HG03354 (cell line): ENCODE data around the gene RNF166.

Experiments
- ATAC-seq: cut with Tn5 transposase; IDR thresholded peaks from one replicate; pipeline ENCODE4 v1.9.1; 2021; ENCODE audit warnings: mild to moderate bottlenecking; ENCODE audit not compliant: unreplicated experiment, poor library complexity, severe bottlenecking

The RNF166 gene

DNA sequence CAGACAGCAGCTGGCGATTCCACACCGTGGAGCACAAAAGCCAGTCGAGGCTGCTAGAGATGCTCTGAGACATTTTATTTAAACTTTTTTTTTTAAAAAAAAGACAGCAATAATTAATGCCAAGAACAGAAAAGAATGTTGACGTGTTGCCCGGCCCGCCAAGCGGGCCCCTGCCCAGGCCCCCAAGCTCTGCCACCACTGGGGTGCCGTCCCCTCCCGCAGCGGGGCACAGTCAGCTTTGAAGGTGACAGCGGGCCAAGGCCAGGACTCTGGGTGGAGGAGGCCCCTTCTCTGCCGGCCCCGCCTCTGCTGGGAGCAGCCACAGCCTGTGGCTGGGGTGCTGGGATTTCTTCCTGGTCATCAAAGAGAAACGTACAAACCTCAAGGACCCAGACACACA lies 9.8 kb downstream of the RNF166 start:
- no peak for ATAC-seq

DNA sequence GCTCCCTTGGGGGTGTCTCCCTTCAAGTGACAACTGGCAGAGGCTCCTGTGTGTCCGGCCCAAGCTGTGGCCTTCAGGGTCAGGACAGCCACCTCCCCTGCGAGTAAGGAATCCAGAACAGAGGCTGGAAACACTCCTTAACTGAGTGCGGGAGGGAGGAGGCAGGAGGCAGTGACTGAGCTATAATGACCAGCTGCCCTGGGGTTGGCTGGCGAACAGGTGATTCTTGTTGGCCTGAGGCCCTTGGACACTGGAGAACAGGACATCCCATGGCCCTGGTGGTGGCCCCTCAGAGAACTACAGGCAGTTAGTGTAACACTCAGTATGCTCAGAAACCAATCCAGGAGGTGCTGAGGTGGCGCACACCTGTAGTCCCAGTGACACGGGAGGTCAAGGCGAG lies 10.5 kb downstream of the RNF166 start:
- no peak for ATAC-seq

DNA sequence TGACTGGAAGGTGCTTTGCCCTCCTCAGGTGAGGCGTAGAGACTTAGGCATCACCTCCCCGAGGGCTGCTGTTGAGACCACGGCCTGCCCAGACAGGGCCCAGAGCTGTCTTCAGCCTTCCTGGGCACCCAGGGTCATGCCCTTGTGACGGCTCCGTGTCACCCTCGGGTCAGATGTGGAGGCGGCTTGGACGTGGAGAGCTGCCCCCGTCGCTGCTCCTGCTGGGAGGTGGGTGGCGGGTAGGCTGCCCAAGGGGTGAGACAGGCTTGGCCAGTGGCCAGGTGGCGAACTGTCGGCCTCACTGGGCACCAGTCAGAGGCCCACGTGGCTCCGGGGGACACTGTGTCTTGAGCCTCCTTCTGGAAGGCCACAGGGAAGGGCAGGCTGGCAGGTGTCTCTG lies 11.0 kb downstream of the RNF166 start:
- ATAC-seq = no peak

DNA sequence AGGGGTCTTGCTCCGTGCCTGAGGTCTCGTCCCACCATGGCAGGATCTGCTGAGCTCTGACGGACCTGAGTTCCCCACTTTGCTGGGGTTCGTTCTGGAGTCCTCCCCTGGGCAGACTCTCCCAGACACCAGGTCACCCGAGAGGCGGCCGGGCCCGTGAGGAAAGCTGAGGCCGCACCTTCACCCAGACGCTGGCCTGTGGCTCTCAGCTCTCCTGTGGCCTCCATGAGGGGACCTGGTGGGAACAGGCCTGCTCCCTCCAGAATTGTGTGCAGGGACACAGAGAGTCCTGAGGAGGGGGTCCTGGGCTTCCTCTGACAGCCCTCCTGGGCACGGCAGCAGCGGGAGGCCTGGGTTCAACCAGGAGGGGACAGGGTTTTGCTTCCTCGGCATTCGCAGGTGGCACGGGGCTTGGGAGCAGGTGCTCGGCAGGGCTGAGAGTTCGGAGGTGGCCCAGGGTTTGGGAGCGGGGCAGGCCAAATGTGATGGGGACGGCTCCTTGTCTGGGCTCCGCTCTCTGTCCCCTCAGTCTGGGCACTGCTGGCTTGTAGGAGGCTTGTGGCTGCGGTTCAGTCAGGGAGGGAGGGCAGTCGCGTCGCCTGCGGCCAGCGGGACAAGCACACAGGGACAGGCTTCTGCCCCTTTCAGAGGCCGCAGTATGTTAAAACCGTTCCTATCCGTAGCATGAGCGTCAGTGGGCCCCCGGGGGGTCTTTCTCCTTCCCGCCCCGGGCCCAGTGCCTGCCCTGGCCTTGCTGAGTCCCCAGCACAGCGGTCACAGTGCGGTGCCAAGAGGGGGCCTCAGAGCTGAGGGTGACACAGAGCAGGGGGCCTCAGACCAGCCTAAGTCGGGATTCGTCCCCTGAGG lies 11.8 kb downstream of the RNF166 start:
- no peak for ATAC-seq

DNA sequence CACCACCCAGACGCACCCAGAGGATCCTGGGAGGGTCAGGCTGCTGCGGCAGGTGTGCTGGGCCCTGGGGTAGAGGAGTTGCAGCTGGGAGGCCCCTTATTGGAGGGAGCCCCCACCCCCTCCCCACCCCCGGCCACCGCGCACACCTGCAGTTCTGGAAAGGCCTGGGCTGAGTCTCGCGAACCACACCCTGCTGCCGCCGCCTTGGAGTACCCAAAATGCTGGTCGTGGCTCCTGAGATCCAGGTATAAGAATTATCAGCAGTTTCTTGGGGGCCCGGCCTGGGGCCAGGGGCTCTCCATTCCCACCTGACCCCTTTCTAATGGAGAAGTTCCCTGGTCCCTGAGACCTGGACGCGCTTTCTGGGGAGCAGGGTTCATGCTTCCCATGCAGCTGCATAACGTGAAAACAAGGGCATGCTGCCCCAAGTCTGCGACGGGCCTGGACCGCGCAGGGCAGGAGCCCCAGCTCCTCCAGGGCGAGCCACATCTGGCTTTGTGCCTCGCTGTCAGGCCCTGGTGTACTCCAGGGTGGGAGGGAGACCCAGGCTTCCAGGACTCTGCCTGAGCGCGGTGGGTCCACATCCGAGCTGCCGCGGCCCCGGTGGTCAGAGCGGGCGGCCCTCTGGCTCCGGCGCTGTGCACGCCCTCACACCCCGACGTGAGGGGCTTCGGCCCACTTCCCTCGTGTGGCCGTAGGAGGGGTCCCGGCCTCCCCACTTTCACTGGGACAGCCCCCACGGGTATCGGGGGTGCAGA lies 12.6 kb downstream of the RNF166 start:
- ATAC-seq = no peak

DNA sequence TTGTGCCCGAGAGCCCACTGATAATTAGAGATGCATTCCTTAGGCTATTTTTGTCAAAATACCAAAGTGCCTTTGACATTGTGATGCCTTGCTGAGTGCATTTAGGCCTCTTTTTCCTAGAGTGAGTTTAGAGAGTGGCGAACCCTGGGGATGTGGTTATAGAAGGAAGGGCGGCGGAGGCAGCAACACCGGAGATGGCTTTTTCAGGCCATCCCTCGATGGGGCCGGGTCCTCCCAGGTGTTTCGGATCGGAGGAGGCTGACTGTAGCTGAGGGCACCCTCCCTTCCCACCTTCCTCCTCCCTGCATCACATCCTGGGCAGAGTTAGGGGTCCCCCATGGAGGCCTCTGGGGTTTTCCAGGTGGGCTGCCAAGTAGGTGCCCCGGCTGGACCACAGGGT lies 13.3 kb downstream of the RNF166 start:
- ATAC-seq = no peak

DNA sequence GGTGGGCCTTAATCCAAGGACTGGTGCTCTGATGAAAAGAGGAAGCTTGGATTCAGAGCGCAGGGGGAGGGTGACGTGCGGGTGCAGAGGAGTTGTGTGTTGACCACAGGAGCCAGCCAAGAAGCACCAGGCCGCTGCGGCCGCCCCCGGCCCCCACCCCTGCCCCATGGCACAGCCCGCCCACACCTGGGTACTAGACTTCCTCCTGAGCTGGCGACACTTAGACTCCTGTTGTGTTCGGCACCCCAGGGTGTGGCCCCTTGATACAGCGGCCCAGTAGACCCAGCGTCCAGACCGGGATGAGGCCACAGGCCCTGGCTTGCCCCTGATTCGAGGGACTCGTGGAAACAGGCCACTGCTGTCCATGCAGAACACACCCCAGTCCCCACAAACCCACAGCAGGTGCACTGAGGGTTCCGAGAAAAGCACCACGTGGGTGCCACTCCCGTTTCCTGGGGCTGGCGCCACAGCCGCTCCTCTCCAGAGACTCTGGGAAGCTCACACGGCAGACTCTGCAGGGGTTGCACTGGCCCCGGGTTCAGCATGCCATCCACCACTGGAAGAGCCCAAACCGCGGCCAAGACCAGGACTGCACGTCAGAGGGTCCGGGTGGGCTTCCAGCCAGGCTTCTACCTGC lies 14.2 kb downstream of the RNF166 start:
- no peak for ATAC-seq

DNA sequence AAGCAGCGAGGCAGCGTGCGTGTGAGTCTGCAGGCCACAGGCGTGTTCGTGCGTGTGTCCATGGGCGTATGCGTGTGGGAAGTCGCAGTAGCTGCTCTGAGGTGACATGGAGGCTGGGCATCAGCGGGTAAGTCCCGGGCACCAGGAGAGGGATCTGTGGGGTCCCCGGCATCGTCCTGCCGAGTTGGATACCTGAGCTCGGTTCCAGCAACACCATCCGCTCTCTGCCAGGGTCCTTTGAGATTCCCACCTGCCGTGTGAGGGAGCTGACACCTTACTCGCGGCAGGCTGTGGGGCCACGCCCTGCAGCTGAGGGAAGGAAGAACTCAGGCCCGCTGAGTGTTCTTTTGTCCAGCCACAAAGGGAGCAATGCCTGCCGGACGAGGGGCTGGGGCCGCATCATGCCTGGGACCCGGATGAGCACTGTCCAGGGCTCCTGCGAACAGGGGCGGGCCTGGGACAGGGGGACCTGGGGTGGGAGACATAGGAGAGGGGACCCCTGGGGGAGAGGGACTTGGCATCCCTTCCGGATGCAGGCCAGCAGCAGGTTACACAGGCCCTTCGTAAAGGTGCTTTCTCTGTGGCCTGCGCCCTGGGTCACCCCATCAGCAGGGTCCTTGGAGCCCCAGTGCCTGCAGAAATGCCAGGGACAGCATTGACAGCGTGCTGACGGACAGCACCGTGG lies 14.9 kb downstream of the RNF166 start:
- no peak for ATAC-seq

DNA sequence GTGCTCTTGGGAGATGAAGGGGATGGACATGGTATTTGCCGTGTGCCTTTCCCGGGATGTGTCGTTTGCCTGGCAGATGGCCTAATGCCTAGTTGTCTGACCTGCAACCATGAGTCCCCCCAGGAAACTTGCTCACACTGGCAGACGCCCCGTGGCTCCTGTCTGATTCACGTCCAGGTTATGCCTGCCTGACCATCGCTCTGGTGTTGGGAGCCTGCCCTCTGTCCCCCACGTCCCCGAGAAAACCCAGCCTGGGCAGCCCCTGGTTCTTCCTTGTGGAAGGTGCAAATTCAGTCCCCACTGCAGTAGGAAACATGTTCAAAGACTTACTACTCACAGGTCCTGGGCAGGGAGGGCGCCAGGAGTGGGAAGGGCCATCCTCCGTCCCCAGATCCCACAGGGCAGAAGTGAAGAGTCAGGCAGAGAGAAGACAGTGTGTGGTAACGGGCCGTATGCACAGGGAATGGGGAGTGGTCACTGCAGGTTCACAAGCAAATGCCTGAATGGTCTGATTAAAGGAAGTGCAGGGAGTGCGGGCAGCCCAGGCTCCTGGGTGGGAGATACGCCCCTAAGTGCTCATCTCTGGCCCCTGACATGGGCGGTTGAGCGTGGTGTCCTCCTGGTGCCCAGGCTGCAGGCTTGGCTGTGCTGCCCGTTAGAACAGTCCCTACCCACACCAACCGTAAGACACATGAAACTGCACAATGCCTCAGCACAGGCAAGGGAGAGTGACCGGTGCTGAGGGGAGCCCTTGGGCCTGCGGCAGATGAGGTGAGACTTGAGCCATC lies 15.7 kb downstream of the RNF166 start:
- no peak for ATAC-seq

DNA sequence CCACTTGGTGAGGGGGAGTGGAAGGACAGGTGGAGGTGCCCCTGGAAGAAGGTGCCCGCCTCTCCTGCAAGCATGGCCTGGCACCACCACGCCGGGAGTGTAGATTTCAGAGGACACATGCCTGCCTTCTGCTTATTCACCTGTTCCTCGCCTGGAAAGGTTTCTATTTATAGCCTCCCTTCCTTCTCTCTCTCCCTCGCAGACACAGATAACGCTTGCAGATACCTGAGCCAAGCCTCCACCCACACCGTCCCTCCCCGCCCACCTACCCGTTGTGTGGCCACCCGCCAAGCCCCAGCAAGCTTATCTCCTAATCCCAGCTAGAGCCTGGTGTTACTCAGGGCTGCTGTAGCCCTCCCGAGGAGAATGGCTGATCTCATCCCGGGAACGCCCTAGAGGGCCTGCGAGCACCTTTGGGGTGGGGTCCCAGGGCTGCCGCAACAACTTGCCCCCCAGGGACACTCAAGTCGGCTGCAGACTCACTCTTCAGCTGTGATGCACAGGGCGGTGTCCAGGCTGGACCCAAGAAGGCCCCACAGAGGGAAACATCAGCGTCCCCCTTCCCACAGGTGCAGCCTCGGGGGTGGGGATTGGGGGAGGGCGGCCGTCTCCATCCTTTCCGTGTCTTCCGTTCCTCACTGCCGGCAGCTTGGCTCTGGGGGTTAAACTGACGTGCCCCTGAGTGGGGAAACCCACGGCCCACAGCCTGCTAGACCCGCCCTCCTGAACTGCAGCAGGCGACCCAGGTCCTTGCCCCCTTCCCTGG lies 18.0 kb downstream of the RNF166 start:
- no peak for ATAC-seq

DNA sequence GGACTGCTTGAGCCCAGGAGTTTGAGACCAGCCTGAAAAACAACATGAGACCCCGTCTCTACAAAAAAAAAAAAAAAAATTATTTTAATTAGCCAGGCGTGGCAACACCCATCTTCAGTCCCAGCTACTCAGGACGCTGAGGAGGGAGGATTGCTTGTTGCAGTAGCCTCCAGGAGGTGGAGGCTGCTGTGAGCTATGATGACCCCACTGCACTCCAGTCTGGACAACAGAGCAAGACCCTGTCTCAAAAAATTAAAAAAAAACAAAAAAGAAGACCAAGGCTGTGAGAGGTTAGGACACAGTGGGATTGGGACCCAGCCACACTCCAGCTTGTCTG lies 18.6 kb downstream of the RNF166 start:
- no peak for ATAC-seq

DNA sequence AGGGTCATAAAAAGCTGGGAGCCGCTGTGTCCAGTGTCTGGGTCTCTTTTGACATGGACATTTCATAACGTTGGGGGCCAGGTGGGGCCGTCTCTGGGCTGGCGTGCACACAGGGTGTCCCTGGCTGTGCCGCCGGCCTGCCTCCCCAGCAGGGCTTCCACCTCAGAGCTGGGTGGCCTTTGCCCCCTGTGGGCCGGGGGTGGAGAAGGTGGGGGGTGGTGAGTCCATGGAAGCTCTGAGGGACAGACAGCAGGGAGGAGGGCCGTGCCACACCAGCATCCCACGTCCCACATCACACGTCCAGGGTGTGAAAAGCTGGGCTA lies 19.0 kb downstream of the RNF166 start:
- ATAC-seq = no peak

DNA sequence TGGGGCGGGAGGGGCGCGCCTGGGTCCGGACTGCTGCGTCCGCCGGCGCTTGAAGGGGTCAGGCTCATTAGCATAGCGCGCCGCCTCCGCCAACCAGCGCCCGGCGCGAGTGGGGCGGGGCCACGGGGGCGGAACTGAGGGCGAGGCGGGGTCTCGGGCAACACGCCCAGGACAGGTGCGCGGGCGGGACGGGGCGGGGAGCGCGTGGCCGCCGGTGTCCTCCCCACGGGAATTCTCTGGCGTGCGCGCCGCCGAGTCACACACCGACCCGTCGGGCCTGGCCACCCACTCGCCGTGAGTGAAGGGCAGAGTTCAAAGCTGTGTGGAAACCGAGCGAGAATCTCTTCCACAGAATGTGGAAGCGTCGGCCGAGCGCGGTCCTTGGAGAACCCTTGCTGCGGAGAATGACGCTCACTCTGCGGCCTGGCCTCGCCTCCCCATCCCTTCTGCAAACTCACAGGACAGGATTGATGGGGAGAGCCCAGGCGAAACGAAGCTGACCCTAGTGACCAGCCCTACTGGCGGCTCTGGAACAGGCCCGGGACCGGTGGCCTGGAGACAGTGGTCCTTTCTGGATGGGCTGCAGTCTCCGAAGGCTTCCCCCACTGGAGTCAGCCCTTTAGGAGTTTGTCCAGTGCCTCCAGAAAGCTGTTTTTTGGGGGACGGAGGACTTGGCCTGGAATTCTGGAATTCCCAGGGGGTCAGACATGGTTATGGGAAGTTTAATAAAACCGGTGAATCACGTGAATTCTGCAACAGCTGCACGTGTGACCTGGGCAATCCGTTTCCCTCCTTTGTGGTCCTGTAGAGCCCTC lies 19.6 kb downstream of the RNF166 start, which contains the start of gene SNAI3:
Gene SNAI3 (minus strand): TSS at position 69 of the 815 bp plus-strand sequence. CDS start 101 bp downstream, outside the sequence.
- ATAC-seq = peak; percentile 77

DNA sequence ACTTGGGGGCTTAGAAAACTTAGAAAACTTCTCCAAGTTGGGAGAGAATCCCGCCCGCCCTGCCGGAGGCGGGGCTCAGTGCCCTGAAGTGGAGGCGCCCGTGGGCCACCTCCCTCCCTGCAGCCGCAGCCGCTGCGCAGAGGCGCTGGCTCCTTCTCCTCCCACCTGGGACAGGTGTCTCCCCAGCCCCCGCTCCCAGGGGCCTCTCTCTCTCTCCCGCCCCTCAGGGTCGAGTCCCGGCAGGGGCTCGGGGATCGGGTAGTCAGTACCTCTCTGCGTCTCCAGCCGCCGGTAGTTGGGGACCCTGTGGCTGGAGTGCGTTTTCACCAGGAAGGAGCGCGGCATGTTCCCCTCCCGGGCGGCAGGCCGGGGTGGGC lies 20.2 kb downstream of the RNF166 start:
- ATAC-seq = peak; percentile 3

DNA sequence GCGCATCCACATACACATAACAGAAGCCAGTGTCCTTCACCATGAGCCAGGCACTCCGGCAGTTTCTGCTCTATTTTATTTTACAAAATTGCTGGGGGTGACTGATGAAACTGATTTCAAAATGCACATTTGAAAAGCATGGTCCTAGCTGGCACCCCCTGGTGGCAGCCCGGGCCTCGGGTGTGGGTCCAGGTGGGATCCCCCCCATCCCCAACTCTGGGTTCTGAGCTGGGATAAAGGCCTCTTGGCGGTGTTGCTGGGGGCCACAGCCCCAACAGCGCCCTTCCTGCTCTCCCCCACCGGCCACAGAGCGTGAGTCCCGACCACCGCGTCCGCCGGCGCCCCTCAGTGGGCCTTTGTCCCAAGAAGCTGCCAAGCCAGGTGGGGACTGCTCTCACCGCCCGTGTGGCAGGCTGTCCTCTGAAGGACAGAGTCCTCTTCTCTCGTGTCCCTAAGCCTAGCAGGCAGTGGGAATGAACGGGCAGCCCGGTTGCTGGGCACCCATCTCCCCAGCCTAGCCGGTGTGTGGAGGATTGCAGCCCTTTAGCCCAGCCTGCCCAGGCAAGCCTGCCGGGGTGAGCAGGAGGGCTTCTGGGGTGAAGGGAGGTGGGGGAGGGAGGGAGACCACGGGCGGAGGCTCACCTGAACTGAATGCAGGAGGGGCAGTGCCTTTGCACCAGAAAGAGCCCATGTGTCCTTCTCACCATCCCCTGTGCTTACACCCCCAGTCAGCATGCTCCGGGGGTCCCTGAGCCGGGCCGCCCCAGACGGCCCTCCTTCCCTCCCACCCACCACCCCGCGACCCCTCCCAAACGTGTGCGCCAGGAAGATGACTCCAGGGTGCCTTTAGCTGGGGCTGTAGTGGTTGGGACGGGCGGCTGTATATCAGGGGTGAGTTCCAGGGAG lies 20.8 kb downstream of the RNF166 start:
- ATAC-seq = no peak

DNA sequence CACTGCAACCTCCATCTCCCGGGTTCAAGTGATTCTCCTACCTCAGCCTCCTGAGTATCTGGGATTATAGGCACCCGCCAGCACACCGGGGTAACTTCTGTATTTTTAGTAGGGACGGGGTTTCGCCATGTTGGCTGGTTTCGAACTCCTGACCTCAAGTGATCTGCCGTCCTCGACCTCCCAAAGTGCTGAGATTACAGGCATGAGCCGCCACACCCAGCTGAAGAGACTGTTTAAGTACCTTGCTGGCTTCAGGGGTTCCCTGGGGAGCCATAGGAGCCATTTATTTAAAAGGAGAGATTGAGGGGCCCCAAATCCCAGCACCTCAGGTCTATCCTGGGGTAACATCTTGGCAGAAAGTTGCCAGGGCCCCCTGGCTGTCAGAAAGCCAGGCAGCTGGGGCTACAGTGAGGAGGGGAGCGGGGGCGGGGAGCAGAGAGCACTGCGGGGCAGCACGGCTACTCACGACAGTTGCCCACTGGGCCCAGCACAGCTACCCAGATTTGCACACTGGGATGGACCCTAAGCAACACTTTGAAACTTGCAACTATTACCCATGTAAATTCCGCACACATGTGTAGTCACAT lies 21.5 kb downstream of the RNF166 start:
- no peak for ATAC-seq
